GM18502 (cell line): Measurements from ENCODE around the gene ZNF235.
"Not testable (repeated sequence)": the region's sequence is repeated elsewhere in the genome, so short reads cannot be mapped to it uniquely, and the experiment has no call there.

Source experiments
- ATAC-seq: cut with Tn5 transposase; IDR thresholded peaks from one replicate; pipeline ENCODE4 v1.9.1; 2021; ENCODE audit warnings: mild to moderate bottlenecking; ENCODE audit not compliant: unreplicated experiment, poor library complexity

The ZNF235 gene

GRCh38 chr19:44258835-44259413 lies 45.9 kb downstream of the ZNF235 start:
- no peak for ATAC-seq

GRCh38 chr19:44258136-44258535 lies 46.7 kb downstream of the ZNF235 start:
- ATAC-seq, result no peak

- no peak for ATAC-seq
These were observed 49.0 kb downstream of the ZNF235 start for GRCh38 chr19:44255705-44256411.

GRCh38 chr19:44254496-44254895 lies 50.3 kb downstream of the ZNF235 start:
- no peak for ATAC-seq

- not testable (repeated sequence) for ATAC-seq
These were observed 51.4 kb downstream of the ZNF235 start for GRCh38 chr19:44253392-44253791.

GRCh38 chr19:44252332-44252731 lies 52.5 kb downstream of the ZNF235 start:
- not testable (repeated sequence) for ATAC-seq

- ATAC-seq, result no peak
These were observed 68.4 kb downstream of the ZNF235 start for GRCh38 chr19:44236384-44236783.
